GM23338 (cell line): ENCODE data around the gene GRIN2D. TPM values are rescaled to one million over a fixed set of nuclear protein-coding genes. Genes with fewer than 3 reads are reported as not detected.

Source experiments
- ETS1 ChIP-seq: IDR thresholded peaks from 2 replicates; pipeline ENCODE4 v1.6.1; 2016; ENCODE audit warnings: antibody characterized with exemption
- JUNB ChIP-seq: IDR thresholded peaks from one replicate; pipeline ENCODE4 v1.6.1; 2016; ENCODE audit warnings: antibody characterized with exemption; ENCODE audit not compliant: unreplicated experiment
- POLR2AphosphoS5 ChIP-seq: IDR thresholded peaks from 2 replicates; pipeline ENCODE4 v1.6.1; 2016; ENCODE audit warnings: antibody characterized with exemption, low read depth
- ZNF462 ChIP-seq: fragments of 250-450 bp; sonication (Bioruptor Pico); IDR thresholded peaks from 2 replicates; pipeline ENCODE4 v1.5.0; 2020; ENCODE audit warnings: mild to moderate bottlenecking, moderate library complexity
- polyA plus RNA-seq: library from polyadenylated mRNA; unstranded; fragments of >200 nt; fragmentation: Nextera tagmentation; extraction: Ambion mirVana; gene quantifications from 2 replicates; pipeline ENCODE4 v1.2.1, GENCODE V29; 2016
- total RNA-seq: library from RNA; depleted of rRNA; stranded (reverse); fragments of >200 nt; shearing (Covaris generic); gene quantifications from 2 replicates; pipeline ENCODE4 v1.2.3, GENCODE V29; 2014
- TF ChIP-seq, protein P1 (sequence below): IDR thresholded peaks from one replicate; pipeline ENCODE4 v1.6.1; 2018; ENCODE audit warnings: antibody characterized with exemption; ENCODE audit not compliant: unreplicated experiment

The GRIN2D gene
- total and polyA plus RNA-seq, 2 experiments from 2014 or later, result 4.4 to 20.0 TPM

- TF ChIP-seq ZNF462 (CRISPR knock-in tag) (no peak), ETS1 (no peak), POLR2AphosphoS5 (no peak), JUNB (no peak)
- TF ChIP-seq, protein P1, sequence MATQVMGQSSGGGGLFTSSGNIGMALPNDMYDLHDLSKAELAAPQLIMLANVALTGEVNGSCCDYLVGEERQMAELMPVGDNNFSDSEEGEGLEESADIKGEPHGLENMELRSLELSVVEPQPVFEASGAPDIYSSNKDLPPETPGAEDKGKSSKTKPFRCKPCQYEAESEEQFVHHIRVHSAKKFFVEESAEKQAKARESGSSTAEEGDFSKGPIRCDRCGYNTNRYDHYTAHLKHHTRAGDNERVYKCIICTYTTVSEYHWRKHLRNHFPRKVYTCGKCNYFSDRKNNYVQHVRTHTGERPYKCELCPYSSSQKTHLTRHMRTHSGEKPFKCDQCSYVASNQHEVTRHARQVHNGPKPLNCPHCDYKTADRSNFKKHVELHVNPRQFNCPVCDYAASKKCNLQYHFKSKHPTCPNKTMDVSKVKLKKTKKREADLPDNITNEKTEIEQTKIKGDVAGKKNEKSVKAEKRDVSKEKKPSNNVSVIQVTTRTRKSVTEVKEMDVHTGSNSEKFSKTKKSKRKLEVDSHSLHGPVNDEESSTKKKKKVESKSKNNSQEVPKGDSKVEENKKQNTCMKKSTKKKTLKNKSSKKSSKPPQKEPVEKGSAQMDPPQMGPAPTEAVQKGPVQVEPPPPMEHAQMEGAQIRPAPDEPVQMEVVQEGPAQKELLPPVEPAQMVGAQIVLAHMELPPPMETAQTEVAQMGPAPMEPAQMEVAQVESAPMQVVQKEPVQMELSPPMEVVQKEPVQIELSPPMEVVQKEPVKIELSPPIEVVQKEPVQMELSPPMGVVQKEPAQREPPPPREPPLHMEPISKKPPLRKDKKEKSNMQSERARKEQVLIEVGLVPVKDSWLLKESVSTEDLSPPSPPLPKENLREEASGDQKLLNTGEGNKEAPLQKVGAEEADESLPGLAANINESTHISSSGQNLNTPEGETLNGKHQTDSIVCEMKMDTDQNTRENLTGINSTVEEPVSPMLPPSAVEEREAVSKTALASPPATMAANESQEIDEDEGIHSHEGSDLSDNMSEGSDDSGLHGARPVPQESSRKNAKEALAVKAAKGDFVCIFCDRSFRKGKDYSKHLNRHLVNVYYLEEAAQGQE, result no peak
These were observed 42.6 kb upstream of the GRIN2D start (continued) for GRCh38 chr19:48350856-48351255.
